NCI-H2196 (cell line): Measurements from ENCODE around the gene ANKS1B.

Source experiments
- DNase-seq: peaks from one replicate; lab custom pipeline; 2025; ENCODE audit not compliant: unreplicated experiment; lab: John Stamatoyannopoulos, UW

ANKS1B gene

DNA sequence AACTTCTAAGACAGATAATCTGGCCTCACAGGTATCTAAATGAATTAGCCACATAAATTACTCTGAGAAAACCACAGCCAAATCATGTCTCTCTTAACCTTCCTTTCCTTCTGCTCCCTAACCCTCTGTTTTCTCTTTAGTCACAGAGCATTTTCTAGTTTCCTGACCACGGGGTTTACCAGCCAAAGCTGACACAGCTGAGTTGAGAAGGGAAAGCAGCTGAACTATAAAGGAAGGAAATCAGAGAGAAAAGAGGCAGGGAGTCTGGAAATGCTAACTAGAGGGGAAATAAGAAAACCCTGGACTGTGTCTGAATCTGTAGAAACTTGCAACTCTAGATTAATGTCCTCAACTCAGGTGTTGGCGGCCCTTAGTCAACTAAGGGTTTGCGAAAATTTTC lies 24.4 kb downstream of the ANKS1B start:
- peak; percentile 32 for DNase-seq

DNA sequence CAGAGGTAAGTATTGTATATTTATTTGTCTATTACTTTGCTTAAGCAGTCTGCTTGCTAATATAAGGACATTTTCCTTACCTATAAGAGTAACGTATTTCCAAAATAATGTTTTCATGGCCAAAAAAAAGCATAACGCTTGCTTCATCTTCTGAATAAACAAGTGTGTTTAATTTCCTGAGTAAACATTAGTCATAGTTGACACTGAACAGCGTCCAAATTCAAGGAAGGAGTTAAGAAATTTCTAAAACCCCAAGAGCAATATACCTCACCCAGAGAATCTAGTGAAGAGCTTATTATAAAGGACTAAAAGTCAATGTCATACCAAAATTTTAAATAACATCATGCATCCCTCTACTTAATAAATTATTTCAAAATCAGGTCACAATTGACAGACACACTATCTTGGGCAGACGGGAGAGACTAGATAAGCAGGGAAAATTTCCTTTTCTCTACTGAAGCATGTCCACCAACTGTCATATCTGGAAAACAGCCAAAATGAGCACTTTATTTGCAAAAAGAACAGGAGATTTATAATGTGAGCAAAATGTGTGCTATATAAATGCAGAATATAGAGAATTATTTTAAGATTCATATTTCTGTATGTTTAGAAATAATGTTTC lies 25.1 kb downstream of the ANKS1B start:
- DNase-seq, result peak; percentile 70

DNA sequence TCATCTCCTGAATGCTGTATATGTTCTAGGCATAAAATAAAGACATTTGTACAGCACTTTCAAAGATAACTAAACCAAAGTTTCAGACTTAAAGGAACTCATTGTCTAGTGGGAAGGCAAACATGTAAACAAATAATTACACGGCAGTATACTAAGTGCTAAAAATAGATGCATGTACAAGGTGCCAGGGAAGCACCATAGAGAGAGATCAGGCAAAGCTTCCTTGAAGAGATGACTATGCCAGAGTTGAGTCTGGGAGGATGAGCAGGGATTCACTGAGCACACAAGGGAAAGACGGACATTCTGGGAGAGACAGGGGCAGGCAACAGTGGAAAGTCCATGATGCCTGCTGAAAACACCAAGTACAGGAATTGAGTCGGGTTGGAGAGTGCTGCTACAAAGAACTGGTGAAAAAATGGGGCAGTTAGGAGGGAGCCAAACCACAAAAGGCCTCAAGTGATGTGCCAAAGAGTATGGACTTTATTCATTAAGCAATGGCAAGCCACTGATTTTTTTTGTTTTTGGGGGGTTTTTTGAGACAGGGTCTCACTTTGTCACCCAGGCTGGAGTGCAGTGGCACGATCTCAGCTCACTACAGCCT lies 26.8 kb downstream of the ANKS1B start:
- DNase-seq, result no peak

DNA sequence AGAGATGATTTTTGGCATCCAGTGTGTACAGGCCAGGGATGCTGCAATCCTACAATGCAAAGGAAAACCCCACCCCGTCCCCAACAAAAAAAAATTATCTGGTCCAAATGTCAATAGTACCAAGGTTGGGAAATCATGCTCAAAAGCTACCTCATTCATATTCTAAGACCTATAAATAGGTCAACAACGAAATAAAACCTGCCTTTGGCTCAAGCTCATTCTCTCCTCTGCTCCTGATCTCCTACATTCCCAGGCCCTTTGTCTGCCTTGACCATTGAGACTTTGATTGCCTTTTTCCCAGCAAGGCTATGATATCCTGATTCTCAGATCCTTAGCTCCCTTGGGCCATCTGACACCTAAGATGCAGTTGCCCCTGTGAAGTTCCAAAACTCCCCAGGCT lies 30.0 kb downstream of the ANKS1B start:
- no peak for DNase-seq

DNA sequence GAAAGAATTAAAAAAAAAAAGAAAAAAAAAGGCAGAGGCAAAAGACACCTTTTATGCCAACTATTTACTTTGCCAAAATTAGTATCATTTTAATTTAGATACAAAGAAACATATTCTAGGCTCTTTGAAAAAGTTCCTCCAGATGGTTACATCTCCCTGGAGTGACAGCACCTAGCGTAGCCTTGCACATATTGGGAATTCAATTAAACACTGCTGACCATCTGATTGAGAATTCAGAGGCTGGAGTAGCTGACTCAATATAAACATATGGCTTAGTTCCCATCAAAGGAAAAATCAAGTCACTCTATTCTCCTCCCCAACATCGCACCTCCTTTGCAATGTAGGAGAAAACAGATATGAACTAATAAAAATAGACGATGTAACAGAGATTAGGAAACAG lies 36.4 kb downstream of the ANKS1B start:
- no peak for DNase-seq

DNA sequence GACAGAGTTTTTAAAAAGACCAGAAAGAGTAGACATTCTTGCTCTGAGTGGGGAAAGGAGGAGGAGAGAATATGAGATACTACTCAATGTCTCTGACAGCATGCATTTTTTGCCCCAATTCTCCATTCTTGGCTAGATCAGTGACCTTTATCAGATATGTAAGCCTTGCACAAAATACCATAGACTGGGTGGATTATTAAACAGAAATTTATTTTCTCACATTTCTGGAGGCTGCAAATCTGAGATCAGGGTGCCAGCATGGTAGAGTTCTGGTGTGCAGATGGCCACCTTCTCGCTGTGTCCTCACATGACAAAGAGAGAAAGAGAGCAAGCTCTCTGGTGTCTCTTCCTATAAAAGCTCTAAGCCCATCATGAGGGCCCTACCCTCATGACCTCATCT lies 38.6 kb downstream of the ANKS1B start:
- no peak for DNase-seq

DNA sequence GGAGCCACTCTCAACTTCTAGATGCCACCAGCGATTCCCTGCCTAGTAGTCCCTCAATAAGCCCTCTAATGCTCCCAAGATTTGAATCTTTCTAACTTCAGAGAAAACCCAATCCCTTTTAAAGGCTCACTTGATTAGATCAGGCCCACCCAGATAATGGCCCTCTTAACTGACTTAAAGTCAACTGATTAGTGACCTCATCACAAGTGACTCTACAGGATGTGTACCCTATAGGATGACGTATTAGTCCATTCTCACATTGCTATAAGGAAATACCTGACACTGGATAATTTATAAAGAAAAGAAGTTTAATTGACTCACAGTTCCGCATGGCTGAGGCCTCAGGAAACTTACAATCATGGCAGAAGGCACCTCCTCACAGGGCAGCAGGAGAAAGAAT lies 49.1 kb downstream of the ANKS1B start:
- DNase-seq, result no peak

DNA sequence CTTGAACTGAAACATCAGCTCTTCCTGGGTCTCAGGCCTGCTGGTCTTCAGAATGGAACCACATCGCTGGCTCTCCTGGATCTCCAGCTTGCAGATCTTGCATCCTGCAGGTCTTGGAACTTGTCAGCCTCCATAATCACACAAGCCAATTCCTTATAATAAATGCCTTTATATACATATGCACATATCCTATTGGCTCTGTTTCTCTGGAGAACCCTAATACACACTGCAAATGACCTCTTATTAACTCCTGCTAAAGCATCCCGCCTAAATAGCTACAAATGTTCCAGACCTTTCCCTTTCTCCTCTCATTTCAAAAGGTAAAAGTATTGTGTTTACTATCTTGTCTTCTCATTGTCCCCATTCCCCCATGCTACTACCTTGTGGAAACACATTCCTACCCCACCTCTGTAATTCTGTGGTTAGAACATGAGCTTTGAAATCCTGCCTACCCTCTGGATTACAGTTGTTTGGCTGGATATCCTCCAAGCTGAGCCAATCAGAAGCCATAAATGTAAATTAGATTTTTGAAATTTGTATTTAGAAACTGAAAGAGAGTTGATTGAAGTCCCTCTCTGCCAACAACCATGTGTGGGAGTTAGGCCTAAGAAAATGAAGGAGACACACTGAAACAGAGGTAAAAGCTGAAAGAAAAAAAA lies 58.1 kb downstream of the ANKS1B start:
- no peak for DNase-seq

DNA sequence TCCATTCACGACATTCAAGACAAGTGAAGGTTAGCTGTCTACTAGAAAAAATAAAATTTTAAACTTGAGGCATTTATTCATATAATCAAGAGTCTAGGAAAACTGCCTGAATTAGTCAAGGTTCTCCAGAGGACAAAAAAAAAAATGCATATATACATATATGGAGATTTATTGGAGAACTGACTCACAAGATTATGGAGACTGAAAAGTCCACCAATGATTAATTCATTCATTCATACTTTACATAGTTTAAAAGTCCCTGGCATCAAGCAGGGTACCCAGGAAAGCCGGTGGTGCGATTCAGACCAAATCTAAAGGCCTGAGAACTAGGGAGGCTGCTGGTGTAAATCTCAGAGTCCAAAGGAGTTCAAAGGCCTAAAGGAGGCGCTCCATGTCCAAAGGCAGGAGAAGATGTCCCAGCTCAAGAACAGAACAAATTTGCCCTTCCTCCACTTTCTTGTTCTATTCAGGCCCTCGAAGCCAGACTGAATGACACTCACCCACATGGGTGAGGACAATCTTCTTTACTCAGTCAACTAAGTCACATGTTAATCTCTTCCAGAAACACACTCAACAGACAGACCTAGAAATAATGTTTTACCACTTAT lies 64.3 kb downstream of the ANKS1B start:
- no peak for DNase-seq

DNA sequence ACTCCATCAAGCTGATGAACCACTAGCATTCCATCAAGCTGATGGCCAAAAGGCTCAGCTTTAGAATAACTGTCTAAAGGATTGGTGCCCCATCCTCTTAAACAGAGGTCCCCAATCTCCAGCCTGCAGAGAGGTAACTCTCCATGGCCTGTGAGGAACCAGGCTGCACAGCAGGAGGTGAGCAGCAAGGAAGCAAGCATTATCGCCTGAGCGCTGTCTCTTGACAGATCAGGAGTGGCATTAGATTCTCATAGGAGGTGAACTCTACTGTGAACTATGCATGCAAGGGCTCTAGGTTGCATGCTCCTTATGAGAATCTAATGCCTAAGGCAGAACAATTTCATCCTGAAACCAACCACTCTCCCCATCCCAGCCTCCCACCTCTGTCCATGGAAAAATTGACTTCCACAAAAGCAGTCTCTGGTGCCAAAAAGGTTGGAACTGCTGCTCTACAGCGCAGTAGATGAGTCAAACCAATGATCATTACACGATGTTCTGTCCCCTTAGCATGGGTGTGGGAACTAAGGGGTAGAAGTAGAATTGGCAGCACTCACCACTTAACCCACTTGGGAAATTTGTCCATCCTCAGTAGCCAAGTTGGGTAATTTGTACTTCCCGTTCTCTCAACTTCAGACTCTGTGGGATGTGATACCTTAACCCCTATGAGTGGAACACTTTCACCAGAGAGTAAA lies 66.9 kb downstream of the ANKS1B start:
- no peak for DNase-seq

DNA sequence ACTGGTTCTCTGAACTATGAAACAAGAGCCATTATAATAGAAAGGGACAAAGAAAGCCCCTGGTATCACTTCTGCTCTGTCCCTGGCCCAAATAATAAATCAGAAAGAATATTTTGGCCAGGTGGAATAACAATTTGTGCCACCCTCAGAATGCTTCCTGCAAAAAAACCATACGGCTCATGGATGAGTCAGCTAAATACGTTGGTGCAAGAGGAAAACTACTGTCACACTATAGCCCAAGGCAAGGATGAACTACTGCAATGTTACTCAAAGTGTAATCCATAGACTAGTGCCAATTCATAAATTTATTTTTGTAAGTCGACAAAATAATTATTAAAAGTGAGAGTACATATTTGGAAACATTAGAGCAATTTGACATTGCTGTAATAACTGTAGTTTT lies 68.2 kb downstream of the ANKS1B start:
- no peak for DNase-seq

DNA sequence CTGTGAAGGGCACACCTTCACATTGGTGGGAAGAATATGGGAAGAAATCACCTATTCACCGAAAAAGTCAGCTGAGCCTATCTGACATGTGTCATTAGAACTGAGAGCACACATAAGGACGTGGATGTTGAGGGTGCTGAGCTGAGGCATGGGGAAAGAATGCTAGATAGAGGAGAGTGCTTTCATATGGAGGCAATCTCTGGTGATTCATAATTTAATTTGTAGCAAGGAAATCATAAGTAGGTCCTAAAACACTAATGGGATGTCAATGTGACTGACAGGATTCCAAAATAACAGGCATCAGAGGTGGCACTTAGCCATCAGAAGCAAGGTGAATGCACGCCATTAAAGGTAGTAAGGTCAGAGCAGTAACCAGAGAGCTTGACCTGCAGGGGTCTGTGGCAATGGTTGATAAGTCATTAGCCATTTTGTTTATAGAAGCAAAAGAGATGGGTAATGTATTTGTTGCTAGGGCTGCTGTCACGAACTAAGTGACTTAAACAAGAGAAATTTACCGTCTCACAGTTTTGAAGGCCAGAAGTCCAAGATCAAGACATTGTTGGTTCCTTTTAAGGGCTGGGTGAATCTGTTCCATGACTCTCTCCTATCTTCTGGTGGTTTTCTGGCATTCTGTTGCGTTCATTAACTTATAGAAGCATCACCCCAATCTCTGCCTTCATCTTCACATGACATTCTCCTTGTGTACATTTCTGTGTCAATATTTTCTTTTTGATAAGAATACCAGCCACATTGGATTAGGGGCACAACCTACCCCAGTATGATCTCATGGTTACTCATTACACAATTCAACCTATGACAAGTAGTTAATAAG lies 69.3 kb downstream of the ANKS1B start:
- DNase-seq, result no peak

DNA sequence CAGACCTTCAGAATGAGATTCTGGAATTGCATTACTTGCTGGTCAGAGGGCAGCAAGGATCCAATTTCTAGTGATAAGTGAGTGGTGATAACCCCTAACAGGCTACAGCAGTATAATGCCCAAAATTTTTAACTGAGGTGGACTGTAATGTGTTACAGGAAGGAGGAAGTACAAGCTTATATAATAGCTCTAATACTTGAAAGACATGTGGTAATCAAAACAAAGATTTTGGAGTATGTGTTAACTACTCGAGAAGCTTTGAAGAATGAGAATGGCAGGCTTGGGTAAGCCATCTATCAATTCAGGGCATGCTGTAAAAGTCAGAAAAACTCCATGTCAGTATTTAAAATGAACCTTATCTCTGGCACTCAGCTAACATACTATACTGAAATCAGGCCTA lies 70.5 kb downstream of the ANKS1B start:
- no peak for DNase-seq

DNA sequence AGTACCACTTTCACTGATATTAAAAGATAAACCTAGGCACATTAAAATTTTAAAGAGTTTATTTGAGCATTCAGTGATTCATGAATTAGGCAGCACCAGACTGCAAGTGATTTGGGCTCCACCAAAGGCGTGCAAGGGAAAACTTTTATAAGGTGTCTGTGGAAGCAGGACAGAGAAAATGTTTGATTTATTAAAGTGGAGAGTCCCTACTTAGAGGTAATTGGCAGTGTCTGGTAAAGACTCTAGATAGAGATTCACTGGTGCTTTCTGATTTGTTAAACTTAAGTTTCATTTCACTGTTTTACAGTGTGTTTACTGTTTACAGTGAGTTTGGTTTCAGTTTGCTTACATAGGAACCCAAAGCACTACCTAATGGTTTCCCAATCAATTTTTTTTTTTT lies 72.8 kb downstream of the ANKS1B start:
- no peak for DNase-seq

DNA sequence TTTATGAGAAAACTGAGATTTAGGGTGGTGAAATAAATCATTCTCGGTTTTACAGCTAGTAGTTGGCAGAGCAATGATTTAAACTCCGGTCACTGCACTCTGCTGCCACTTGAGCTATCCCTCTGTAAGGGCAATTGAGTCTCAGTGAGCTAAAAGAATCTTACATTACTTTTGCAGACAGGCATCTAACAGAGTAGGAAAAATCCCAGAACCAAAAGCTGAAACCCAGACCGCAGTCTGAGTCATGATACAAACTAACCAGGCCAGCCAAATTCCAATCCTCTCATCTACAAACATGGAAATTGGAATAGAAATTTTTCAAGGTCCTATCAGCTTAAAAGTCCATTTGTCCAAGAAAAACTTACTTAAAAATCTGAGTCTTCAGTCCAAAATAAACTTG lies 73.7 kb downstream of the ANKS1B start:
- no peak for DNase-seq

DNA sequence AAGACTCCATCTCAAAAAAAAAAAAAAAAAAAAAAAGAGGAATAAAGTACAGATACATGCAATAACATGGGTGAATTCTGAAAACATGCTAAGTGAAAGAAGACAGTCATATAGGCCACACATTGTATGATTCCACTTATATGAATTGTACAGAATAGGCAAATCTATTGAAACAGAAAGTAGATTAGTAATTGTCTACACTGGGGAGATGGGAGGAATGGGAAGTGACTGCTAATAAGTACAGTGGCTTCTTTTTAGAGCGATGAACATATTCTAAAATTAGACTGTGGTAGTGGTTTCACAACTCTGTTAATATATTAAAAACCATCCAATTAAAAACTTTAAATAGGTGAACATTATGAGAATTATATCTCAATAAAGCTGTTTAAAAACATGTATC lies 74.4 kb downstream of the ANKS1B start:
- no peak for DNase-seq

DNA sequence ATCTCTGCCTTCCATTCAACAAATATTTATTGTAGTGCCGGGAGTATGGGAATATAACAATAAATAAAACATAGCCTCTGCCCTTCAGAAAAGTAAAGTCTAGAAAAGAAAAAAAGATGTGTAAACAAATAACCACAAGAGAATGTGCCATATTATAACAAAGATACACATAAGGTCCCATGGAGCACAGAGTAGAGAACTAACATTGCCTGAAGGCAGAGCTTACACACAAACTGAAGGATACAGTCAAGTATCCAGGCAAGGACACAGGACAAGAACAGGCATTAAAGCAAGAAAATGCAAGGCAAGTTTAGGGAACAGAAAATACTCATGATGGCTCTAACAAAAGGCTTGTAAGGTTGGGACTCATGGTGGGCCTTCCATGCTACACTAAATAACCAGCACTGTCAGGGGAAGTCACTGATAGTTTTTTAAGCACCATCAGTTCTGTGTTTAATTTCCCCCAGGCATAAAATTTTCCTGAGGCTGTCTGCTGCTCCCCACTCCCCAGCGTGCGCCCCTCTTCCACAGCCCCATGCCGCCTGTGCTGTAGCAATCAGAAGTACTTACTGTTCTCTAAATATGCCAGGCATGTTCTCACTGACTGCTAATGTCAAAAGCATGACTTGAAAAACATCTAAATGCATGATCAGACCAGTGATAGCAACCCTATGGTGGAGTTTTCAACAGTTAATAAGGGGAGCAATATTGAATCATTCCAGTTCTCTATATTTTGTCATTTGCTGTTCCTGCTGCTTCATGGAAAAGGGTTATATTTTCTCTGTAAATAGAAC lies 77.8 kb downstream of the ANKS1B start:
- DNase-seq, result no peak

DNA sequence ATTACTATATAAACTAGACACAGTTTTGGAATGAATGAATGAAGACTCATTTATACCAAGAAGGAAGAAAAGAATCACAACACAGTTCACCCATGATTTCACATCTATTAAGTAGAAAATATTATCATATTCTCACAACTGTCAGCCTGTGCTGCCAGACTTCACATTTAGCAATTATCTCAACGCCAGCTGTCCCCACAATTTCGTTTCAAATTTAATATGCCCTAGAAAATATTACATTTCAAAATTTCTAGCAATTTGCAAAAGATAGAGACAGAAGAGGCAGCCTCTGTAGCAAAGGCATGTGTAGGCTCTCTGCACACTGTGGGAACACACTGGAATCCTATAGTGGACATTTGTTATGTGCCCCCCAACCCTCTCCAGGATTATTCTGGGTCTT lies 83.6 kb downstream of the ANKS1B start:
- no peak for DNase-seq

DNA sequence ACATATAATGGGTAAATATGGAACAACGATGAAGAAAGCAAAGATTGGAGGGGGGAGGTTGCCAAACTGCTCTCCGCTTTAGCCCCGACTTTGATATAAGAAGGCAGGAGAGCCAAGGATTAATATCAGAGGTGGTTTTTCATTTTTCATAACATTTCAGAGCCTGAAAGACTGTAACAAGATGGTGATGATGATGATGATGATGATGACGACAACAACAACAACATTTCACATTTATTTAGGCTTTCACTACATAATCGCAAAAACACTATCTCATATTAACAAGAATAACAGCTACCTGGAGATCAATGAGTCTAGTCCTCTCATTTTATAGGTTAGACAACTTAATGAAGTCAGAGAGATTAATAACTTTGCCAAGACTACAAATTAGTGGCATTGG lies 86.1 kb downstream of the ANKS1B start:
- no peak for DNase-seq

DNA sequence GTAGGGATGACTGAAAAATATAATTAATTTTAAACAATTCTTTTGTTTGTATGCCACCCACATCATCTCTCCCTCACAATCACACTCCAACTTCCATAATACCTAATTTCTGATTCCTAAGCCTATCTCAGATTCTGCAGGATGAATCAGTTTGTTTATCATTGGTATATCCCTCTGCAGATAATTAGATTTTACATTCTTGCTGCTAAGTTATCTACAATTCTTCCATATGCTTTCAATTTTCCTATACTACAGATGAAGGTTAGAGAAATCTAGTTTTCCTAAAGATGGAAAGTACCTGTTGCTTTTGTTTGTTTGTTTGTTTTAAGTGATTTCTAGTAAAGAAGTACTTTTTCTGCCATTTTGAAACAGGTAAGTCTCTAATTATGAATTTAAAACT lies 105.3 kb downstream of the ANKS1B start:
- no peak for DNase-seq
